GM21619 (cell line): ENCODE data around the gene TESK2.

Source experiments
- ATAC-seq: cut with Tn5 transposase; IDR thresholded peaks from one replicate; pipeline ENCODE4 v1.9.1; 2021; ENCODE audit not compliant: unreplicated experiment

TESK2 gene

GRCh38 chr1:45306319-45306718, 184.6 kb downstream of the TESK2 start:
- ATAC-seq = no peak

DNA sequence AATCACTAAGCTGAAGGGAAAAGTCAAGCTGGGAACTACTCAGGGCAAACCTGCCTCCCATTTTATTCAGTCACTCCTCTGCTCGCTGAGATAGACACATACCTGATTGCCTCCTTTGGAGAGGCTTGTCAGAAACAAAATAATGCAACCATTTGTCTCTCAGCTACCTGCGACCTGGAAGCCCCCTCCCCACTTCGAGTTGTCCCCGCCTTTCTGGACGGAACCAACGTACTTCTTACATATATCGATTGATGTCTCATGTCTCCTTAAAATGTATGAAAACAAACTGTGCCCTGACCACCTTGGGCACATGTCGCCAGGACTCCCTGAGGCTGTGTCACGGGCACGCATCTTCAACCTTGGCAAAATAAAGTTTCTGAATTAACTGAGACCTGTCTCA, 185.7 kb downstream of the TESK2 start:
- no peak for ATAC-seq

- ATAC-seq = no peak
Measured at GRCh38 chr1:45304311-45305081, 186.5 kb downstream of the TESK2 start.

- peak; percentile 57 for ATAC-seq
Measured at GRCh38 chr1:45303520-45304310, 187.2 kb downstream of the TESK2 start.

DNA sequence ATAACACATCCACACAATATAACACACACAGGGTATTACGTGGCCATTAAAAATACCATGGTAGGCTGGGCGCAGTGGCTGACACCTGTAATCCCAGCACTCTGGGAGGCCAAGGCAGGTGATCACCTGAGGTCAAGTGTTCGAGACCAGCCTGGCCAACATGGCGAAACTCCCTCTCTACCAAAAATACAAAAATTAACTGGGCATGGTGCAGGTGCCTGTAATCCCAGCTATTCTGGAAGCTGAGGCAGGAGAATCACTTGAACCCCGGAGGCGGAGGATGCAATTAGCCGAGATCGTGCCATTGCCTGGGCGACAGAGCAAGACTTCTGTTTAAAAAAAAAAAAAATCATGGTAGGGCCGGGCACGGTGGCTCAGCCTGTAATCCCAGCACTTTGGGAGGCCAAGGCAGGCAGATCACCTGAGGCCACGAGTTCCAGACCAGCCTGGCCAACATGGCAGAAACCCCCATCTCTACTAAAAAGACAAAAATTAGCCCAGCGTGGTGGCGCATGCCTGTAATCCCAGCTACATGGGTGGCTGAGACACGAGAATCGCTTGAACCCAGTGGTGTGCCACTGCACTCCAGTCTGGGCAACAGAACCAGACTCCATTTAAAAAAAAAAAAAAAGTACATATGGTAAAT, 188.3 kb downstream of the TESK2 start:
- no peak for ATAC-seq

DNA sequence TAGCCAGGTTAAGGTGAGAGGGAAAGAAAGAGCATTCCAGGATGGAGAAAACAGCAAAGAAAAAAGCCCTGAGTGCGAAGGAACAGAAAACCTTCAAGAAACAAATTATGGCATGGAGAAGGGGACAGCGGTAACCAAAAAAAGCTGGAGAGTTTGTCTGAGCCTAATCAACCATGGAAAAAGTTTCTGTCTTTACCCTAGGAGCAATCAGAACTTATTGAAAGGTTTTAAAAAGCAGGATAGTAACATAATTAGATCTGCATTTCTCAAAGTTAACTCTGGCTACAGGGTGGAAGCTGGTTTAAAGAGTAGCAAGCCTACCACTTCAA, 190.3 kb downstream of the TESK2 start:
- no peak for ATAC-seq

DNA sequence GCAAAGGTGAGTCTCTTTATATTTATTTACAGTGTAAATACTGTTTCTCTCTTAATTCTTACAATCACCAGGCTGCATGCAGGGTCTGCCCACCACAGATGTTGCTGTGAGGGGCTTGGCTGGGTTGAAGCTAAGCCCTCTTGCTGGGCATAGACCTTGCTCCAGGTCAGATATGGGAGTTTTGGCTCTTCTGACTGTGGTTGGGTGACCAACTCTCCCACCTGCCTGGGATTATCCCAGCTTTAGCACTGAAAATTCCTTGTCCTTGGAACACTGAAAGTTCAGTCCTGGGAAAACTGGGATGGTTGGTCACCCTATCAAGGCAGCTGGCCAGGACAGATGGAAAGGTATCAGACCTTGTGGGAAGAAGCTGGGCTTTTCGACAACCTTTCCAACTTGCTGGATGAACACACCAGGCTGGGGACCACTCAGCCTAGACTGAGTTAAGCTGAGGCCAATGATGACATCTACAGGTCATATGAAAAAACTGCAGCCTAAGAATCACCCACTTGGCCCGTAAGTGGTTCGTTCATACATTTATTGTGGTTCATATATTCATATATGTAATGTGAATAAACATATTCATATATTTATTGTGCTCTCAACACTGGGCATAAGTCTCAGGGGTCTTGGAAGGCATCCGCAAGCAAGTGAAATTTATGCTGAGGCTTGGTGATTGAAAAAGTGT, 190.8 kb downstream of the TESK2 start:
- no peak for ATAC-seq

DNA sequence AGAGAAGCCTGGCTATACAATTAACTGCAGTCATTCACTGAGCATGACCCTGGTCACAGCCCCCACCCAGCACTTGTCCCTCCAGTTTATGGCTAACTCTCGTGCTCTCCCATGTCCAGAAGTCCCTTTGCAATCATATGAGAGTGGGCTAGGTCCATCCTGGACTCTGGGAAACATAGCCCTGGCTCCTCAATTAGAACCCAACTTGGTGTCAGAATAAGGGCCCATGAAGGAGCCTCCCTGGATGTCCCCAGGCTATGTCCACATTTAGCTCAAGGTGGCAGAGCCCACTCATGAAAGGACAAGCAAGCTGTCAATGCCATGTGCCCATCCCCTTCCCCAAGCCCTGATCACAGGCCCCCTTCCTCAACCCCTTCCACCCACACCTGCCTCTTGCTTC, 191.7 kb downstream of the TESK2 start:
- no peak for ATAC-seq

DNA sequence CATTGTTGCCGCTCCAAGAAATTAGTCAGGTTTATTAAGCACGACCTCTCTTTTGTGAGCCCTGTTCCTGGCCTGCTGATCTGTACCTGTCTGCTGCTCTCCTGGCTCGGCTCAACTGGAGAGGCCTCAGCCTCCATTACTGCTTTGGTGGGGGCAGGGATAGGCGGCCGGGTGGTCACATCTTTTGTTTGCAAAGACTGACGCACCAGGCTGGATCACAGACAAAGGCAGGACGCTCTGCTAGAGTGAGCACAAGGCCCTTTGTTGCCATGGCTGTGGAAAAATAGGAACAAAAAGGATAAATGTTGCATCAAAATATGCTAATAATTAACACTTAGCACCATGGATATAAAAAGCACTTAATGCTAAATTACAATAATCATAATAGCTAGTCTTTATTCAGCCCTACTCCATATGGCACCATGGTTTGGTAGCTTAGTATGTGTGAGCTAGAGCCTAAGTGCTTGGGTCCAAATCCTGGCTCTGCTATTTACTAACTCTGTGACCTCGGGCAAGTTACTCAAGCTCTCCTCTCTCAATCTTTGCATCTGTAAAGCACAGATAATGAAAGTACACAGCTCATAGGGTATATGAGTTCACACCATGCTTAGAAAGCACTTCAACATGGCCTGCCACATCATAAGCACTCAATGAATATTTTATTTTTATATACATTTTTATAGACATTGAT, 193.2 kb downstream of the TESK2 start:
- ATAC-seq = no peak
